GM12892 (cell line): Measurements from ENCODE around the gene FAM193A.
"Not testable (repeated sequence)": the region's sequence is repeated elsewhere in the genome, so short reads cannot be mapped to it uniquely, and the experiment has no call there.

Source experiments
- DNase-seq: peaks from one replicate; pipeline ENCODE4 v3.0.0; 2011; ENCODE audit not compliant: insufficient read length
- FAIRE-seq: peaks from 2 replicates; lab custom pipeline; 2011; peaks lifted over from hg19 to GRCh38; lab: Jason Lieb, UNC
- POLR2A ChIP-seq: IDR thresholded peaks from 2 replicates; pipeline ENCODE4 v1.6.1; 2011; ENCODE audit warnings: low read depth, low read length, control low read depth
- POLR2AphosphoS5 ChIP-seq: IDR thresholded peaks from 2 replicates; pipeline ENCODE4 v1.6.1; 2011; ENCODE audit warnings: low read depth, low read length, control low read depth
- TAF1 ChIP-seq: IDR thresholded peaks from 2 replicates; pipeline ENCODE4 v1.6.1; 2011; ENCODE audit warnings: low read depth, mild to moderate bottlenecking, control low read depth, low read length, borderline replicate concordance

FAM193A gene

DNA sequence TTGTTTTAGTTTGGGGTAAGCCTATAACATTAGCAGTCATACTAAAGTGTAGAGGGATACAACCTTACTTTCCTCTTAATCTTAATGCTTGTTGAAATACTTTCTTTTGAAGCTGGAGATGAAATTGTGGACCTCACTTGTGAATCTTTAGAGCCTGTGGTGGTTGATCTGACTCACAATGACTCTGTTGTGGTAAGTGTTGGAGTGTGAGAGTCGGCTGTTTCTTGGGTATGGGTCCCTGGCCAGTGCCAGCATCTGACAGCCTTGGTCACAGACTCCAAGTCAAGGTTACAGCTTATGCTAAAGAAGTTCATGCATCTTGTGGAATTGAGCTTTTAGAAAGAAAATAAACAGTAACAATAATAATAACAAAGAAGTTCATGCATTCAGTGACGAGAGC, 35.9 kb upstream of the FAM193A start:
- no peak for DNase-seq
- no peak for FAIRE-seq
- TF ChIP-seq POLR2A (no peak), TAF1 (no peak), POLR2AphosphoS5 (no peak; the same call in 1 of the 2 replicates)

DNA sequence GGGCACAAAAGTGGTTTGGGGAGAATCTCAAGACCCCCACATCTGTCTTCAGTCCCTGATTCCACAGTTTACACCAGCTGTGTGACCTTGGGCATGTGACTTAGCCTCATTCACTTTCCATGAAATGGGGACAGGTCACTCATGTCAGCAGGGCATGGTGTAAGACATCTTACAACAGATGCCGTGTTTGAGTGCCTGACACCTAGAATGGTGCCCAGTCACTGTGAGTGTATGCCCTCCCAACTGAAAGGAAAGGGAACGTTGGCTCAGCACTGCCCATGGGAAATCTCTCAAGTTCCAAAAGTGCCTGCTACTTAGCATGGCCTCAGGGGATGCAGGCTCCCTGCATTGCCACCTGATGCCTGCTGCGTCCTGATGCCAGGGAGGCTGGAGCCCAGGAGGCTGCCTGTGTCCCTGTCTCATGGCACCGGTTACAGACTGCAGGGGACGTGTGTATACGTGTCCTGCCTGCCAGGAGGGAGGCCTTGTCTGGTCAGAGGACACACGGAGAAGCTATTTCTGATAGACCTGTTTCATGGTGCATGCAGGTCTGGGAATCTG, 35.3 kb upstream of the FAM193A start:
- TF ChIP-seq POLR2AphosphoS5 (no peak; the same call in 1 of the 2 replicates), TAF1 (no peak), POLR2A (peak; percentile 60)
- FAIRE-seq, result no peak
- no peak for DNase-seq

DNA sequence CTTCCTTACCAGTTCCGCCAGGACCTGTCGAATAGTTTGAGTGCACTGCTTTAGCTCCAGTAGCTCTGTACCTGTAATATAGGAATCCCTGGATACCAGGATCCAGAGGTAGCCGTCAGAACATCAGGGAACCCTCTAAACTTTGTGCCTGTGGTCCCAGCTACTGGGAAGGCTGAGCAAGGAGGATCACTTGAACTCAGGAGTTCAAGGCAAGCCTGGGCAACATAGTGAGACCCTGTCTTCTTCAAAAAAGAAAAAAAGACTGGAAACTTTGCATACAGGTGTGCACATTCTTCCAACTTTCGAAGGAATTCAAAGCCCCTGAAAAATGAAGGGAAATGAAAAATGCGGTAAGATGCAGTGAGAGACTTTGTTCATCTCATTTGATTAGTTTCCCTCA, 32.6 kb upstream of the FAM193A start:
- TF ChIP-seq POLR2A (no peak), POLR2AphosphoS5 (0 out of 2 replicates have a peak, but pooled peaks have one; percentile 38), TAF1 (no peak)
- DNase-seq, result no peak
- no peak for FAIRE-seq

DNA sequence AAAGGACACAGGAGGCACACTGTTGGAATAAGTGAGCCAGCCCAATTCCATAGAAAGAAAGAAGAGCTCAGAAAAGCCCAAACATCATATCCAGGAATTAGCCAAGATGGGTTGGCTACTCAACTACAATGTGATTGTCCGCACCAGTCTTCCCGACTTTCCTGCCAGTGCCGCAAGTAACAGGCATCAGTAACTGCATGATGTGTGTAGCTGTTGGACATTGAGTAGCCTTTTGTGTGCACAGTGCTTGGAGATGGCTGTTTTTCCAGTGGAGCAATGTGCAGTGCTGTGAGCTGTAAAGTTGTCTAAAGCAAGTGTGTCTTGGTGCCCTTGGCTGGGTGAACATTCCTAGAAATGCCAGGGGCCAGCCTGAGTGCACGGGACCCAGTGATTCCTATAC, 29.2 kb upstream of the FAM193A start:
- FAIRE-seq, result no peak
- TF ChIP-seq POLR2A, result peak; percentile 39; the same call in 1 of the 2 replicates
- peak; percentile 41; the same call in 1 of the 2 replicates for TF ChIP-seq POLR2AphosphoS5
- no peak for TF ChIP-seq TAF1
- DNase-seq, result no peak

DNA sequence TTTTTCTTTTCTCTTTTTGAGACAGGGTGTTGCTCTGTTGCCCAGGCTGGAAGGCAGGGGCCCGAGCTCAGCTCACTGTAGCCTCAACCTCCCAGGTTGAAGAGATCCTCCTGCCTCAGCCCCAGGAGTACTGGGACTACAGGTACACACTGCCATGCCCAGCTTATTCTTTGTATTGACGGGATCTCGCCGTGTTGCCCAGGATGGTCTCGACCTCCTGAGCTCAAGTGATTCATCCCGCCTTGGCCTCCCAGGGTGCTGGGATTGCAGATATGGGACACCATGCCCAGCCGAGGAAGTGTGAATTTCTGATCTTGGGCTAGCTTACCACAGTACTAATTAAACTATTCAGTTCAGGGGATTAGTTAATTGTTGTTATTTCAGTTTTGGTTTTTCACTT, 28.6 kb upstream of the FAM193A start:
- TF ChIP-seq TAF1 (no peak), POLR2A (no peak), POLR2AphosphoS5 (no peak)
- FAIRE-seq (no peak), DNase-seq (no peak)

DNA sequence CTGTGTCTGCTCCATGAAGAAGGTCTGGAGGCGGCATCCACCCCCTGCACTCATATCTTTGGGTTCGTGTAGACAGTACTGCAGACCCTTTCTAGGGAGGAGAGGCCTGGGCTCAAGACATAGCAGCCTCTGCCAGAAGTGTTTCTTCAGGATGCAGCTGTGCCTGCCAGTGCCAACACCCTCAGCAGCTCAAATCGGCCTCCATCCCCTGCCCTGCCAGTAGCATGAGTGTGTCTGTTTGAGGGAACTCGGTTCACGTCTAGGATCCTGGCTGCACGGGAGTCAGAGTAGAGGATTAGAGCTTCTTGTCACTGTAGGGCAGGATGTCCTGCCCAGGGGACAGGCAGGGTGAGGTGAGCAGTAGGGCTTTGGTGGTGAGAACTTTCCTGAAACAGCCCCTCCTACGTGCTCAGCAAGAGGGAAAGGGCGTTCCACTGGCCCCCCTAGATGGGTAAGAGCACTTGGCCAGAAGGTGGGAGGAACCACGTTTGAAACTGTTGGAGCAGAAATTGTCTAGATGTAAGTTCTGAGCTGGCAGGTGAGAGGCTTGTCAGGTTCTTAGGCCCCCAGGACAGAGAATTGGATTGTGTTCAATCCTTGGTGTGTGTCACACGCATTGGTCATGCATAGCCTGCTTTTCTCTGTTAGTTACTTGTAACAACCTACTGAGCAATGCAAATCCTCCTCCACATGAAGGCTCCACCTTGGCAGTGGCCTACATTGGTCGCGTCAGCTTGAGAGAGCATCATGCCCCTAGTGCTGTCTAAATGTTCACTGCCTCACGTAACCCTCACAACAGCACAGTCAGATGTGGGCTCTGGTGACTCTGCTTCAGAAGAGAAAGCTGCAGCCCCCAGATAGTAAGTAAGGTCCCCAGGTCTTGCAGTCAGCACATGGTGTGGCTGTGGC, 25.8 kb upstream of the FAM193A start:
- no peak; the same call in 1 of the 2 replicates for TF ChIP-seq POLR2A
- no peak for TF ChIP-seq TAF1
- DNase-seq (peak; percentile 29), FAIRE-seq (peak; percentile 46)

DNA sequence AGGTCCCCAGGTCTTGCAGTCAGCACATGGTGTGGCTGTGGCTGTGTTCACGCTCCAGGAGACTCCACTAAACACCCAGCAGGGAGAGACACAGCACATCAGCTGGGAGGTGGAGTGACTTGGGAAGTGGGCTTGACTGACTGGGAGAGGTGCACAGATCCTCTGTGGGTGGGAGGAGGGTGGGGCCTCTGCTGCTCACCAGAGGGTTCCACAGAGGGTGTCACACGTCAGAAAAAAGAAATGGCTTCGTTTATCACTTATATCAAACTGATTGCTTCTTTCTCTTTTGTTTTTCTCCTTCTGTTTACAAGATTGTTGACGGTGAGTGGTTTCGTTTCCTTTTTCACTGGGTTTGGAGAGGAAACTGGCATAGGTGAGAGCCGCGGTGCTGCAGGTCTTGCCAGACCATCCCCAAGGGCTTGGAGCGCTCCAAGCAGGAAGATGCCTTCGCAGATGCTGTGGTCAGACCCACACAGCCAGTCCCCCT, 24.8 kb upstream of the FAM193A start:
- TF ChIP-seq POLR2AphosphoS5 (no peak), POLR2A (no peak), TAF1 (no peak)
- DNase-seq (peak; percentile 42), FAIRE-seq (peak; percentile 78)

DNA sequence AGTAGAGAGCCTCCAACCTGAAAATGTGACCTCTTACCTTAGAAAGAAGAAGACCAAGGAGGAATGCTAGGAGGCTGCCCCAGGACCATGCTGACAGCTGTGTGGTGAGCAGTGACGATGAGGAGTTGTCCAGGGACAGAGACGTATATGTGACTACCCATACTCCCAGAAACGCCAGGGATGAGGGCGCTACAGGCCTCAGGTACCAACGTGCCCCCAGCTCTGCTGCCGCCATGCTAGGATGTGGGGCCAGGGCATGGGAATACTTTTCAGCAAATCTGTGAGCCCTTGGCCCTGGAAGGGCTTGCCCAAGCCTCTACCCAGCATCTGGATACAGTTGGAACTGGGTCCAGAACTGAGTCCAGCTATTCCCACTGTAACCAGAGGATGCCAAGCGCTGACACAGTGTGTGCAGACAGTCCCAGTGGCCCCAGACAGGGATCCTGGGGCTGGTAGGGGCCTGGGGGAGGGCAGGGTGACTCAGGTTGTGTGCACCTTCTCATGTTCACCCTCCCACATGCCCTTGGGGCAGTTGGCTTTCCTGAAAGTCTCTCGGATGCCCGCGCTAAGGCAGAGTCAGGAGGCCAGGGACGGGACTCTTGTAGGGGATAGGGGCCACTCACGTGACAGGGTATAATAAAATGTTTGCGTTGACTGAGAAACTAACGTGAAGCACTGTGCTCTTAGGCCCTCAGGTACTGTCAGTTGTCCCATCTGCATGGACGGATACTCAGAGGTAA, 23.9 kb upstream of the FAM193A start:
- DNase-seq, result no peak
- FAIRE-seq, result no peak
- TF ChIP-seq TAF1 (no peak), POLR2AphosphoS5 (no peak), POLR2A (no peak; the same call in none of the 2 replicates)

DNA sequence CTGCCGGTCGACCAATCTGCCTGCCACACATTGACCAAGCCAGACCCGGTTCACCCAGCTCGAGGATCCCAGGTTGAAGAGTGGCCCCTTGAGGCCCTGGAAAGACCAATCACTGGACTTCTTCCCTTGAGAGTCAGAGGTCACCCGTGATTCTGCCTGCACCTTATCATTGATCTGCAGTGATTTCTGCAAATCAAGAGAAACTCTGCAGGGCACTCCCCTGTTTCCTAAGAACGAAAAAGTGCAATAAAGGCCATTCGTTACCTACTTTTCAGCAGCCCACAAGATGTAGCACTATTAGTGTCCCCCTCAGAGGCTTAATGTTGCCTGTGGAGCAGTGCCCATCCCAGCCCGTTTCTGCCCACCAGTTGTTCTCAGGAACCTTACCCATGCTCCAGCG, 22.3 kb upstream of the FAM193A start:
- not testable (repeated sequence) for FAIRE-seq, DNase-seq

DNA sequence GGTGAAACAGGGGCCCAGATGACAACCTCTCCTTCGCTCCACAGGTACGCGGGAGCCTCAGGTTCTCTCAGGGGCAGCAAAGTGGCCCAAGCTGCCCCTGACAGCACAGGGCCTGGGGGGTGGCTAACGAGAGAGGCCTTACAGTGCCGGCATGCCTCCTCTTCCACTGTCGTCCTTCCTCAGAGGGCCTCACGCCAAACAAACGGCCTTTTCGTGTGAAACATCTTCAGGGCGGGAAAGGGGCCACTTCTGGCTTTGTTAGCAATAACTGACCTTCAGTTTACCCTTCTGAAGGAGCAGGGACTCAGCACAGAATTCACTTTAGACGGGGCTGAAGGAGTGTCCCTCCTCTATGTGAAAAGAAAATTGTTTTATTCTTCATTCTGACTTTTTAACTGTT, 21.5 kb upstream of the FAM193A start:
- FAIRE-seq, result not testable (repeated sequence)

DNA sequence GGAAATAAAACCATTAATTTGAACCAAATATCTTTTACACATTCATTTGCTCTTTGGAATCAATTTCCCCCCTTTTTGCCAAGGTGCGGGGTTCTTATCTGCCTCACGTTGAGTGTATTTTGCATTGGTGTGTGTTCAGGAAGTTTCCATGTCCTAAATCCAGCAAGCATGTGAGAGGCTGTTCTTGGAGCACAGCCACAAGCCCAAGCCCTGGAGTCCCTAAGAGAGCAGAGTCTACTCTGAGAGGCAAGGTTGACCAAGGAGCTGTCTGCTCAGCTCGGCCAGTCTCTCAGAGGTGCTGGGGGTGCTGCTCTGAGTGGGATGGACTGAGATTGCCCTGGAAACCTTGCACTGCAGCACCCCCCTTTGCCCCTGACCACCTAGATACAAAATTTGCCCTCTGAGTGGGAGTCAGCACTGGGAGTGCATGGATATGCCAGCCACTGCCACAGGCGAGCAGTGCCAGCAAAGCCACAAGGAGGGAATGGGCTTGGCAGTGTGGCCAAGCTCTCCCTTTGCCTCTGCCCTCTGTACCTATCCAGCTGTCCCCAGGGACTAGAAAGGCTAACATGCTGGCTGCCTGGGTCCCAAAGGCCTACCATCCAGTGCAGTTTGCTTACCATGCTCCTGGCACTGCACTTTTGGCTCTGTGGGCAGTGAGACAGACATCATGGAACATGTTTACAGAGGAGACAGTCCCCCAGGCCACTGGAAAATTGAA, 20.5 kb upstream of the FAM193A start:
- DNase-seq (no peak), FAIRE-seq (no peak)
- TF ChIP-seq POLR2A (peak; percentile 42; the same call in 1 of the 2 replicates), POLR2AphosphoS5 (peak; percentile 74), TAF1 (no peak)

More for the DNA sequence above, 21.5 kb upstream of the FAM193A start:
- not testable (repeated sequence) for DNase-seq
